Measurements from ENCODE around the gene MAP4K4. TPM values are rescaled to one million over a fixed set of nuclear protein-coding genes. Genes with fewer than 3 reads are reported as not detected.

Gene MAP4K4
- total RNA-seq, 4 donors from 2014 or later: 40.0 to 85.5 (median 59.5) TPM

- Histone ChIP-seq H3K4me1 (no peaks in the 10 kb centered on the region), H3K4me3 (no peak overlapping the region), H3K9me3 (no peaks in the 10 kb centered on the region), H3K27ac (no peak overlapping the region), H3K36me3 (peaks cover 0 to 48% of the 10 kb centered on the region in 2 donors), H3K27me3 (no peaks in the 10 kb centered on the region)
- TF ChIP-seq POLR2A (IDR thresholded peaks at IDR 0.05): no peak
- no peak for TF ChIP-seq CTCF (IDR thresholded peaks at IDR 0.05 in 4 of 5, conservative IDR thresholded peaks at IDR 0.05 in 1 of 5)
- DNase-seq: no peak
- in situ Hi-C loops (cut with MboI; ENCODE audit: low sequenced_read_pairs in 4 of 4) (no loop called here), intact Hi-C loops (cut with DNase I; ENCODE audit: low total_unique reads) (no loop called here)
- ATAC-seq: no peak
Observed at GRCh38 chr2:101860157-101860556, 162.7 kb downstream of the MAP4K4 start.

- ATAC-seq (no peak), DNase-seq (no peak)
- Histone ChIP-seq H3K36me3 (peaks cover 0 to 54% of the 10 kb centered on the region in 2 donors), H3K27ac (no peak overlapping the region), H3K27me3 (no peaks in the 10 kb centered on the region), H3K9me3 (no peaks in the 10 kb centered on the region), H3K4me3 (no peak overlapping the region), H3K4me1 (no peaks in the 10 kb centered on the region)
- in situ Hi-C loops (cut with MboI; ENCODE audit: low sequenced_read_pairs in 4 of 4) (no loop called here), intact Hi-C loops (cut with DNase I; ENCODE audit: low total_unique reads) (no loop called here)
- no peak for TF ChIP-seq CTCF (IDR thresholded peaks at IDR 0.05 in 4 of 5, conservative IDR thresholded peaks at IDR 0.05 in 1 of 5)
- TF ChIP-seq POLR2A (IDR thresholded peaks at IDR 0.05): no peak
Observed at GRCh38 chr2:101860782-101861181, 163.3 kb downstream of the MAP4K4 start.

GRCh38 chr2:101861382-101861781 lies 163.9 kb downstream of the MAP4K4 start:
- intact Hi-C loops (cut with DNase I; ENCODE audit: low total_unique reads): no loop called here
- DNase-seq: no peak
- TF ChIP-seq POLR2A (IDR thresholded peaks at IDR 0.05) (no peak), CTCF (IDR thresholded peaks at IDR 0.05 in 4 of 5, conservative IDR thresholded peaks at IDR 0.05 in 1 of 5) (no peak)
- no peaks in the 10 kb centered on the region for H3K27me3 ChIP-seq
- H3K27ac ChIP-seq: no peak overlapping the region
- peaks cover 0 to 60% of the 10 kb centered on the region in 2 donors for H3K36me3 ChIP-seq
- H3K4me1 ChIP-seq: no peaks in the 10 kb centered on the region
- in situ Hi-C loops (cut with MboI; ENCODE audit: low sequenced_read_pairs in 4 of 4): no loop called here
- no peak overlapping the region for H3K4me3 ChIP-seq
- ATAC-seq: no peak
- H3K9me3 ChIP-seq: no peaks in the 10 kb centered on the region

- ATAC-seq: no peak
- intact Hi-C loops (cut with DNase I; ENCODE audit: low total_unique reads): no loop called here
- no peaks in the 10 kb centered on the region for H3K4me1 ChIP-seq
- no peak for DNase-seq
- H3K27ac ChIP-seq: no peak overlapping the region
- in situ Hi-C loops (cut with MboI; ENCODE audit: low sequenced_read_pairs in 4 of 4): no loop called here
- no peaks in the 10 kb centered on the region for H3K27me3 ChIP-seq
- no peak for TF ChIP-seq CTCF (IDR thresholded peaks at IDR 0.05 in 4 of 5, conservative IDR thresholded peaks at IDR 0.05 in 1 of 5)
- TF ChIP-seq POLR2A (IDR thresholded peaks at IDR 0.05): no peak
- peaks cover 0 to 82% of the 10 kb centered on the region in 2 donors for H3K36me3 ChIP-seq
- no peaks in the 10 kb centered on the region for H3K9me3 ChIP-seq
- H3K4me3 ChIP-seq: no peak overlapping the region
Observed at GRCh38 chr2:101863534-101863933, 166.0 kb downstream of the MAP4K4 start.

- Histone ChIP-seq H3K4me1 (no peaks in the 10 kb centered on the region), H3K27me3 (no peaks in the 10 kb centered on the region), H3K9me3 (no peaks in the 10 kb centered on the region), H3K36me3 (peaks cover 0 to 85% of the 10 kb centered on the region in 2 donors), H3K27ac (no peak overlapping the region), H3K4me3 (no peak overlapping the region)
- intact Hi-C loops (cut with DNase I; ENCODE audit: low total_unique reads): no loop called here
- in situ Hi-C loops (cut with MboI; ENCODE audit: low sequenced_read_pairs in 4 of 4): no loop called here
- ATAC-seq (no peak), DNase-seq (no peak)
- TF ChIP-seq CTCF (IDR thresholded peaks at IDR 0.05 in 4 of 5, conservative IDR thresholded peaks at IDR 0.05 in 1 of 5): no peak
- TF ChIP-seq POLR2A (IDR thresholded peaks at IDR 0.05): no peak
Observed at GRCh38 chr2:101864426-101864825, 166.9 kb downstream of the MAP4K4 start.
